Epidermal melanocyte (primary cell): ENCODE data around the gene SPATA16.

Experiments
- DNase-seq: peaks from one replicate; pipeline ENCODE4 v3.0.0; 2011; ENCODE audit warnings: low spot score; ENCODE audit not compliant: insufficient read length

SPATA16 gene

GRCh38 chr3:172846103-172846561 is 294.9 kb downstream of the SPATA16 start:
- no peak for DNase-seq

- DNase-seq = no peak
Observed at GRCh38 chr3:172844428-172844827, 296.6 kb downstream of the SPATA16 start.

DNA sequence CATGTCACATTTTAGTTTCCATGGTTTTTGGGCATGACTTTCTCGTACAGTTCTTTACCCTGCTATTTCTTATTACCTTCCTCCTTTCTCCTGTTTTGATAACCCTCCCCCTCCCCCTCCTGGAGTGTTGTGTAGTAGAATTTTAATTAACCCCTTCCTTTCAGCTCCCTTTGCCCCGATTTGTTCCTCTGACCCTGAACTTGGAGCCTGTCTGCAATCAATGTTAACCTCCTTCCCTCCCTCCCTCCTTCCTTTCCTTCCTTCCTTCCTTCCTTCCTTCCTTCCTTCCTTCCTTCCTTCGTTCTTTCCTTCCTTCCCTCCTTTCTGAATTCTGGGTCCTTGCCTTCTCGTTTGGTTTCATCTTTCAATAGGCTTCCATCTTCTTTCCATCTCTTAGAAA is 300.1 kb downstream of the SPATA16 start:
- DNase-seq = no peak

DNA sequence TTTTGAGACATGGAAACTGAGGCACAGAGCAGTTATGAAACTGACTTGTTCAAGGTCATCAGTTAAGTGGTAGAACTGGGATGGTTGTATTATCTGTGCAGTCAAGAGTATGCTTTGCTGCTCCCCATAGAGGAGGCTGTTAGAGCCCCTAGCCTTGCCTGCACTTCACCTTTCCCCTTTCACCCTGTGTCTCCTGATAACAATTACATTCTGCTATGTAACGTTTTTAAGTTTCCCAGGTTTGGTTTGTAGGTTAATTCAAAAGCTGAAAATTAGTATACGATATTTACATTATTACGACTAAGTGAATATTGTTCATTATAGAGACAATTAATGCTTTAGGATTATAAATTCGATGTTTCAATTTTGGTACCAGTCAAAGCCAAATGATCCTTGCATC is 300.6 kb downstream of the SPATA16 start:
- DNase-seq = no peak

DNA sequence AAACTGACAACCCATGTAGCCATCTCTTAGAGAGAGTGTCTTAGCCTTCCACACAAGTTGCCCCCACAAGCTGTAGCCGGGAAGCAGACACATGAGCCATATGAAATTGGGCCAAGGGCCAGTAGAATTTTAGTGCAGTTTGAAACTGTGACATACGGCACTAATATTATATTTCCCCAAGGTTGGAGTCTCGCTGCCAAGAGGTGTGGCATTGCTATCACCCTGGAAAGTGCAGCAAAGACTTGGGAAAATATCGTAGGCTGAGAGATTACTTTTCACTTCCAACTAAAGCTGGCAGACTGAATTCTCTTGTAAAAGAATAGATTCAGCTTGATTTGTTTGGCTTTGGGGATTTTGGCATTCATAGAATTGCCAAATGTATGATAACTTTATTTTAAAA is 301.4 kb downstream of the SPATA16 start:
- DNase-seq = no peak
